H1 (cell line): ENCODE measurements around the gene IFT43. TPM values are rescaled to one million over a fixed set of nuclear protein-coding genes. Genes with fewer than 3 reads are reported as not detected.

Experiments used
- CTCF ChIA-PET: fragments of 300-600 bp; sonication (Branson Sonifier 250); formaldehyde crosslinking; loops from one replicate; lab custom pipeline; 2021; ENCODE audit not compliant: partially characterized antibody; lab: Charles Lee
- POLR2A ChIA-PET: fragments of 300-600 bp; sonication (Branson Sonifier 250); formaldehyde crosslinking; loops from one replicate; lab custom pipeline; 2021; ENCODE audit warnings: inconsistent platforms; ENCODE audit not compliant: partially characterized antibody; lab: Charles Lee
- DNase-seq, 2 experiments: peaks; one replicate each; pipeline versions ENCODE4 v3.0.0 to v3.0.0-alpha.2; 2010 to 2022; ENCODE audit warnings: low spot score in 2 of 2, low read depth in 1 of 2, mixed read lengths in 1 of 2
- FAIRE-seq: peaks from 2 replicates; lab custom pipeline; 2011; peaks lifted over from hg19 to GRCh38; lab: Jason Lieb, UNC
- H2AFZ ChIP-seq: 2 replicates; pipeline ENCODE4 v1.8.1; 2012; ENCODE audit warnings: low read length, inconsistent platforms
- H2AK5ac ChIP-seq: 2 replicates; pipeline ENCODE4 v1.6.1; 2013; ENCODE audit warnings: low read depth, low read length
- H2BK120ac ChIP-seq: replicated peaks from 2 replicates; pipeline ENCODE3; 2013; ENCODE audit warnings: low read depth, low read length, inconsistent platforms
- H2BK12ac ChIP-seq: 2 replicates; pipeline ENCODE4 v1.6.1; 2013; ENCODE audit warnings: low read depth, low read length
- H2BK15ac ChIP-seq: 2 replicates; pipeline ENCODE4 v1.6.1; 2013; ENCODE audit warnings: low read length
- H2BK20ac ChIP-seq: 2 replicates; pipeline ENCODE4 v1.6.1; 2013; ENCODE audit warnings: low read length
- H2BK5ac ChIP-seq: 2 replicates; pipeline ENCODE4 v1.6.1; 2013; ENCODE audit warnings: low read depth, low read length
- H3K14ac ChIP-seq: 2 replicates; pipeline ENCODE4 v1.6.1; 2013; ENCODE audit warnings: inconsistent platforms; ENCODE audit not compliant: insufficient read length
- H3K18ac ChIP-seq: 2 replicates; pipeline ENCODE4 v1.6.1; 2013; ENCODE audit warnings: low read length; ENCODE audit errors: extremely low read depth
- H3K23ac ChIP-seq: 2 replicates; pipeline ENCODE4 v1.6.1; 2013; ENCODE audit warnings: inconsistent platforms; ENCODE audit not compliant: insufficient read length
- H3K23me2 ChIP-seq: 2 replicates; pipeline ENCODE4 v1.6.1; 2013; ENCODE audit warnings: low read depth, low read length
- H3K27ac ChIP-seq: 2 replicates; pipeline ENCODE4 v1.6.1; 2011; ENCODE audit warnings: low read depth, low read length, inconsistent platforms
- H3K27me3 ChIP-seq, 4 experiments: replicated peaks in 1 of 4; 1 replicate in 1 of 4; 2 replicates in 3 of 4; pipeline versions ENCODE4 v1.6.1 to v1.8.1; 2011 to 2013; ENCODE audit warnings: low read length in 3 of 4, mild to moderate bottlenecking in 3 of 4, inconsistent platforms in 2 of 4, mixed read lengths in 2 of 4, moderate library complexity in 1 of 4; ENCODE audit not compliant: control insufficient read depth in 3 of 4, insufficient read depth in 3 of 4; ENCODE audit errors: extremely low read depth in 1 of 4
- H3K36me3 ChIP-seq, 4 experiments: 2 replicates each; pipeline versions ENCODE4 v1.6.1 to v1.8.1; 2011 to 2013; ENCODE audit warnings: mild to moderate bottlenecking in 4 of 4, low read length in 3 of 4, moderate library complexity in 2 of 4, control low read depth in 1 of 4, inconsistent platforms in 1 of 4; ENCODE audit not compliant: insufficient read depth in 4 of 4, control insufficient read depth in 2 of 4
- H3K4ac ChIP-seq: replicated peaks from 2 replicates; pipeline ENCODE3; 2013; ENCODE audit warnings: low read length, low read depth, mixed read lengths, inconsistent platforms; ENCODE audit not compliant: insufficient read length
- H3K4me1 ChIP-seq, 4 experiments: replicated peaks in 1 of 4; 1 replicate in 1 of 4; 2 replicates in 3 of 4; pipeline versions ENCODE4 v1.6.1 to v1.8.1; 2011 to 2013; ENCODE audit warnings: low read length in 3 of 4, inconsistent platforms in 2 of 4, mixed read lengths in 1 of 4; ENCODE audit not compliant: insufficient read depth in 4 of 4, control insufficient read depth in 3 of 4
- H3K4me2 ChIP-seq, 2 experiments: 2 replicates each; pipeline versions ENCODE4 v1.6.1 to v1.8.1; 2011 to 2013; ENCODE audit warnings: low read depth in 2 of 2, low read length in 2 of 2, control low read depth in 1 of 2, inconsistent platforms in 1 of 2, mild to moderate bottlenecking in 1 of 2; ENCODE audit not compliant: insufficient read depth in 1 of 2
- H3K4me3 ChIP-seq, 4 experiments: fragments of 200-600, 300-600 bp in 1 of 4; sonication (generic), shearing (Covaris generic), sonication (Bioruptor Twin) in 1 of 4; 2 replicates each; pipeline versions ENCODE4 v1.5.1 to v1.8.1; 2011 to 2016; ENCODE audit warnings: low read length in 4 of 4, low read depth in 3 of 4, control low read depth in 2 of 4, inconsistent platforms in 2 of 4, mild to moderate bottlenecking in 2 of 4, mixed read lengths in 1 of 4, moderate library complexity in 1 of 4; ENCODE audit not compliant: insufficient read depth in 2 of 4; ENCODE audit errors: extremely low read depth in 1 of 4
- H3K56ac ChIP-seq: replicated peaks from 2 replicates; pipeline ENCODE3; 2013; ENCODE audit warnings: low read depth, mild to moderate bottlenecking, mixed read lengths, low read length, inconsistent platforms; ENCODE audit not compliant: insufficient read length
- H3K79me1 ChIP-seq: 2 replicates; pipeline ENCODE4 v1.6.1; 2013; ENCODE audit warnings: low read depth, low read length, control low read depth
- H3K79me2 ChIP-seq, 2 experiments: 2 replicates each; pipeline versions ENCODE4 v1.6.1 to v1.8.1; 2012 to 2013; ENCODE audit warnings: low read length in 2 of 2, mild to moderate bottlenecking in 2 of 2, inconsistent platforms in 1 of 2; ENCODE audit not compliant: insufficient read depth in 2 of 2, control insufficient read depth in 1 of 2
- H3K9ac ChIP-seq, 4 experiments: replicated peaks in 1 of 4; 1 replicate in 1 of 4; 2 replicates in 3 of 4; pipeline versions ENCODE4 v1.6.1 to v1.8.1; 2011 to 2013; ENCODE audit warnings: low read depth in 3 of 4, low read length in 3 of 4, control low read depth in 2 of 4, mild to moderate bottlenecking in 2 of 4, moderate library complexity in 2 of 4, inconsistent platforms in 1 of 4; ENCODE audit errors: extremely low read depth in 1 of 4
- H3K9me3 ChIP-seq, 2 experiments: 2 replicates each; pipeline versions ENCODE4 v1.6.1 to v1.8.1; 2012 to 2013; ENCODE audit warnings: mild to moderate bottlenecking in 2 of 2, moderate library complexity in 2 of 2, control low read depth in 1 of 2, inconsistent platforms in 1 of 2, low read depth in 1 of 2, low read length in 1 of 2, mixed read lengths in 1 of 2; ENCODE audit not compliant: insufficient read depth in 2 of 2
- H4K20me1 ChIP-seq, 2 experiments: replicated peaks in 1 of 2; 2 replicates each; pipeline versions ENCODE3 to v1.8.1; 2011 to 2013; ENCODE audit warnings: inconsistent platforms in 2 of 2, low read length in 2 of 2, mild to moderate bottlenecking in 1 of 2; ENCODE audit not compliant: insufficient read depth in 2 of 2, control insufficient read depth in 1 of 2
- H4K5ac ChIP-seq: 2 replicates; pipeline ENCODE4 v1.6.1; 2013; ENCODE audit warnings: low read length, low read depth, mixed read lengths, inconsistent platforms; ENCODE audit not compliant: insufficient read length
- H4K8ac ChIP-seq: 2 replicates; pipeline ENCODE4 v1.8.0; 2013; ENCODE audit warnings: mild to moderate bottlenecking, moderate library complexity, low read length, inconsistent platforms; ENCODE audit not compliant: insufficient read depth; ENCODE audit errors: extremely low read depth
- H4K91ac ChIP-seq: replicated peaks from 2 replicates; pipeline ENCODE3; 2013; ENCODE audit warnings: low read length, mixed read lengths, inconsistent platforms; ENCODE audit not compliant: insufficient read length
- BACH1 ChIP-seq: IDR thresholded peaks from 2 replicates; pipeline ENCODE4 v1.6.1; 2012; ENCODE audit warnings: low read length, improper control_type of control experiment
- BCL11A ChIP-seq, 2 experiments: IDR thresholded peaks; one replicate each; pipeline ENCODE4 v1.6.1; 2011; ENCODE audit warnings: low read depth in 2 of 2, low read length in 2 of 2, mild to moderate bottlenecking in 2 of 2
- CEBPB ChIP-seq: IDR thresholded peaks from 2 replicates; pipeline ENCODE4 v1.6.1; 2012; ENCODE audit warnings: low read depth, low read length
- EP300 ChIP-seq, 2 experiments: IDR thresholded peaks; 1 replicate in 1 of 2; 2 replicates in 1 of 2; pipeline ENCODE4 v1.6.1; 2011 to 2012; ENCODE audit warnings: low read depth in 2 of 2, low read length in 2 of 2, mild to moderate bottlenecking in 2 of 2, borderline replicate concordance in 1 of 2, inconsistent platforms in 1 of 2, moderate library complexity in 1 of 2
- EZH2 ChIP-seq: fragments of 200-600 bp; sonication (generic); IDR thresholded peaks from 2 replicates; pipeline ENCODE4 v1.7.1; 2012; ENCODE audit warnings: low read depth, mild to moderate bottlenecking, moderate library complexity, low read length, inconsistent platforms; ENCODE audit not compliant: severe bottlenecking
- FOSL1 ChIP-seq: IDR thresholded peaks from 2 replicates; pipeline ENCODE4 v1.6.1; 2011; ENCODE audit warnings: mild to moderate bottlenecking, low read depth, low read length, moderate library complexity; ENCODE audit not compliant: insufficient read depth
- JUN ChIP-seq: IDR thresholded peaks from 2 replicates; pipeline ENCODE4 v1.6.1; 2011; ENCODE audit warnings: low read depth, mild to moderate bottlenecking, improper control_type of control experiment, low read length
- KDM4A ChIP-seq: IDR thresholded peaks from one replicate; pipeline ENCODE4 v1.7.1; 2012; ENCODE audit warnings: low read depth, mild to moderate bottlenecking, moderate library complexity, low read length, inconsistent platforms; ENCODE audit not compliant: severe bottlenecking
- NANOG ChIP-seq: IDR thresholded peaks from 2 replicates; pipeline ENCODE4 v1.6.1; 2011; ENCODE audit warnings: low read length, low read depth, mild to moderate bottlenecking, inconsistent platforms; ENCODE audit not compliant: insufficient read depth, poor library complexity, severe bottlenecking
- RNF2 ChIP-seq: fragments of 200-900, 300-1000 bp; sonication (generic); IDR thresholded peaks from 2 replicates; pipeline ENCODE4 v1.7.1; 2016; ENCODE audit warnings: borderline replicate concordance, low read depth, mild to moderate bottlenecking, antibody characterized with exemption, low read length; ENCODE audit not compliant: poor library complexity, severe bottlenecking; ENCODE audit errors: missing control alignments
- SP1 ChIP-seq: IDR thresholded peaks from 2 replicates; pipeline ENCODE4 v1.6.1; 2011; ENCODE audit warnings: low read depth, low read length
- SP2 ChIP-seq: IDR thresholded peaks from 2 replicates; pipeline ENCODE4 v1.6.1; 2012; ENCODE audit warnings: mild to moderate bottlenecking, low read length, inconsistent platforms
- TAF7 ChIP-seq: optimal IDR thresholded peaks from 2 replicates; pipeline ENCODE3; 2011; ENCODE audit warnings: low read depth, mild to moderate bottlenecking, inconsistent platforms, low read length, moderate library complexity, borderline replicate concordance
- TCF12 ChIP-seq: IDR thresholded peaks from 2 replicates; pipeline ENCODE4 v1.6.1; 2011; ENCODE audit warnings: low read depth, mild to moderate bottlenecking, low read length
- WGBS, 2 experiments: shearing (Covaris generic) in 1 of 2; methylation state at CpG; one replicate each; pipeline versions ENCODE4 v1.1.6 to v1.1.7; 2013 to 2015; ENCODE audit warnings: low lambda C conversion rate in 2 of 2, mixed read lengths in 2 of 2, inconsistent platforms in 1 of 2, low coverage in 1 of 2, missing lambda C conversion rate in 1 of 2; ENCODE audit not compliant: insufficient replicate concordance in 2 of 2, insufficient coverage in 1 of 2, insufficient read length in 1 of 2; ENCODE audit errors: extremely low coverage in 1 of 2, missing lambda C conversion rate in 1 of 2; 5-methylcytosine and 5-hydroxymethylcytosine counted together
- polyA plus RNA-seq, 7 experiments: library from polyadenylated mRNA; depleted of rRNA in 3 of 7; stranded (reverse) in 5 of 7; unstranded in 2 of 7; fragments of >200 nt in 5 of 7; fragments of 200-250 nt in 2 of 7; gene quantifications; 1 replicate in 5 of 7; 2 replicates in 1 of 7; 4 replicates in 1 of 7; pipeline versions ENCODE4 v1.2.1 to v1.2.3, GENCODE V29; 2011 to 2013; ENCODE audit warnings: missing spikeins in 2 of 7, mixed read lengths in 2 of 7
- total RNA-seq: library from RNA; stranded (reverse); fragmentation: NEBNext Ultra II Directional; extraction: Animal tissue kit (Norgen Biotek cat#: 25700); gene quantifications from 2 replicates; pipeline ENCODE4 v1.2.1, GENCODE V29; 2021

The IFT43 gene
- total and polyA plus RNA-seq, 2 of the 8 experiments (the other 6 are each of a cell fraction or from before 2014, with no cell fraction given), result 17.0 to 20.8 TPM

DNA sequence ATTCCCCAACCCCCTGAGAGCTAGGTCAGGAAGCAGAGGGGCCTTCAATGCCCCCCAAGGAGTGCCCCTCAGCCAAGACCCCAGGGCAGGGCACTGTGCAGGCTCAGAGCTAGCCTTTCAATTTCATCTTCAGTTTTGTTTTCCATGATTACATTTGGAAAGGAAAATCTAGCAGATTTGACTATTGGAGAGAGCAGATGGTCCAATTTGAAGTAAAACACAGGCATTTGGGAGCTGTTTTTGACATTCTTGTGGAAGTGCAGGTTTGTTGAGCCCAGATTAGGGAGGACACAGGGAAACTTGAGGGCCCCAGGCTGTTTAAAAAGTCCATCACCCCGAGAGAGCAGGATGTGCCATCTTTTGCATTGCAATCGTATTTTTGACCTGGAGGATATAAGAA lies 107.5 kb downstream of the IFT43 start:
- no peak overlapping the region for H2BK15ac ChIP-seq
- 93% methylated on average over 2 of the region's 2 CpGs; no CpG with 5 or more reads in 1 of the 2 experiments for WGBS, 2 experiments
- no peak overlapping the region for H2BK12ac ChIP-seq
- no peak overlapping the region for H2AFZ ChIP-seq
- no peak overlapping the region for H3K4ac ChIP-seq
- H4K5ac ChIP-seq, result no peak overlapping the region
- no peaks in the 10 kb centered on the region; a peak in 1 of 7 replicates for H3K27me3 ChIP-seq
- no peaks in the 10 kb centered on the region for H3K23me2 ChIP-seq
- H3K9ac ChIP-seq, result no peak overlapping the region
- no peak for FAIRE-seq
- H3K36me3 ChIP-seq, result no peaks in the 10 kb centered on the region
- H2BK120ac ChIP-seq, result no peak overlapping the region
- POLR2A ChIA-PET, result no interaction called here
- no peaks in the 10 kb centered on the region for H4K20me1 ChIP-seq
- H3K4me3 ChIP-seq, result no peak overlapping the region
- peaks cover 0 to 13% (median 7%) of the 10 kb centered on the region in 4 experiments; a peak in 6 of 7 replicates for H3K4me1 ChIP-seq
- H3K14ac ChIP-seq, result no peak overlapping the region
- no peaks in the 10 kb centered on the region for H3K79me1 ChIP-seq
- TF ChIP-seq SP2 (no peak), NANOG (no peak), EZH2 (no peak), JUN (no peak), RNF2 (no peak), FOSL1 (no peak), TCF12 (no peak), TAF7 (no peak), CEBPB (no peak), EP300 (IDR thresholded peaks at IDR 0.05; ENCODE audit: borderline replicate concordance in 1 of 2, low read depth in 2 of 2, low read length in 2 of 2) (no peak), BCL11A (IDR thresholded peaks at IDR 0.05; ENCODE audit: low read depth in 2 of 2, low read length in 2 of 2) (no peak), BACH1 (no peak), SP1 (no peak), KDM4A (no peak)
- H3K56ac ChIP-seq, result no peak overlapping the region
- no peak overlapping the region for H3K4me2 ChIP-seq
- no peaks in the 10 kb centered on the region for H3K9me3 ChIP-seq
- H3K27ac ChIP-seq, result no peak overlapping the region
- no peak overlapping the region for H2AK5ac ChIP-seq
- H3K23ac ChIP-seq, result no peak overlapping the region
- no peak overlapping the region for H3K18ac ChIP-seq
- DNase-seq, result no peak
- no peak overlapping the region for H4K8ac ChIP-seq
- H2BK5ac ChIP-seq, result no peak overlapping the region
- no peak overlapping the region for H4K91ac ChIP-seq
- no peak overlapping the region for H2BK20ac ChIP-seq
- CTCF ChIA-PET, result interaction anchor here (0.6 to 4.1 kb wide), 7 partner anchors 12 to 365 kb away, joined by 3 to 15 read pairs (median 4); no protein-coding TSS in a partner anchor
- no peaks in the 10 kb centered on the region for H3K79me2 ChIP-seq
